Heart right ventricle (tissue), 16 donors: ENCODE measurements around the gene ATP6AP1. TPM values are rescaled to one million over a fixed set of nuclear protein-coding genes. Genes with fewer than 3 reads are reported as not detected.
"Not testable (repeated sequence)": the region's sequence is repeated elsewhere in the genome, so short reads cannot be mapped to it uniquely, and the experiment has no call there.

ENCODE experiments used
- ATAC-seq, 8 donors: fragments of 200-7000 bp; cut with Tn5 transposase; one replicate each; pipeline ENCODE4 v1.9.1; 2020; ENCODE audit warnings: mild to moderate bottlenecking in 8 of 8, moderate library complexity in 8 of 8, moderate number of reproducible peaks in 1 of 8
- DNase-seq, 2 donors: peaks; one replicate each; pipeline ENCODE4 v3.0.0-alpha.2; 2020
- H3K27ac ChIP-seq, 10 donors: fragments of 200-600 bp; sonication (generic) in 2 of 10; one replicate each; pipeline versions ENCODE4 v1.5.0 to v1.8.0; 2020 to 2022; ENCODE audit warnings: mild to moderate bottlenecking in 3 of 10
- H3K27me3 ChIP-seq, 7 donors: fragments of 200-600 bp; one replicate each; pipeline ENCODE4 v1.8.0; 2021 to 2022; ENCODE audit warnings: mild to moderate bottlenecking in 2 of 7
- H3K36me3 ChIP-seq, 9 donors: fragments of 200-600 bp; sonication (generic) in 1 of 9; one replicate each; pipeline versions ENCODE4 v1.5.0 to v1.8.0; 2020 to 2022; ENCODE audit warnings: mild to moderate bottlenecking in 2 of 9
- H3K4me1 ChIP-seq, 9 donors: fragments of 200-600 bp; sonication (generic) in 1 of 9; one replicate each; pipeline versions ENCODE4 v1.5.0 to v1.8.0; 2020 to 2022; ENCODE audit warnings: mild to moderate bottlenecking in 4 of 9
- H3K4me3 ChIP-seq, 10 donors: fragments of 200-600 bp; sonication (generic) in 2 of 10; one replicate each; pipeline versions ENCODE4 v1.5.0 to v1.8.0; 2020 to 2022; ENCODE audit warnings: mild to moderate bottlenecking in 7 of 10, moderate library complexity in 2 of 10
- H3K9me3 ChIP-seq, 11 donors: fragments of 200-600 bp in 10 of 11; sonication (generic) in 2 of 11; one replicate each; pipeline versions ENCODE4 v1.5.0 to v1.8.0; 2013 to 2022; ENCODE audit warnings: mild to moderate bottlenecking in 2 of 11, control low read depth in 1 of 11, moderate library complexity in 1 of 11
- WGBS, 2 donors: extraction: QIAGEN DNeasy Blood & Tissue Kit; methylation state at CpG; one replicate each; pipeline ENCODE4 v1.1.7; 2013; ENCODE audit warnings: inconsistent platforms in 1 of 2; 5-methylcytosine and 5-hydroxymethylcytosine counted together
- intact Hi-C, 10 donors: fragments of 100-400 bp; cut with DNase I; formaldehyde crosslinking; loops; one replicate each; pipeline versions ENCODE4 v1.11.1 to v1.14.2; 2022
- polyA plus RNA-seq, 2 donors: library from polyadenylated mRNA; stranded (reverse); fragments of 200-250 nt; gene quantifications; one replicate each; pipeline ENCODE4 v1.2.3, GENCODE V29; 2013
- total RNA-seq, 10 donors: library from RNA; stranded (reverse); fragmentation: NEBNext Ultra II Directional in 3 of 10; extraction: Animal tissue kit (Norgen Biotek cat#: 25700) in 3 of 10; gene quantifications; one replicate each; pipeline versions ENCODE4 v1.2.1 to v1.2.4, GENCODE V29; 2021 to 2023
- TF ChIP-seq, protein P1 (sequence below), 9 donors: fragments of 200-600 bp; sonication (generic) in 2 of 9; IDR thresholded peaks; one replicate each; pipeline versions ENCODE4 v1.5.0 to v1.8.0; 2021 to 2022; ENCODE audit warnings: antibody characterized with exemption in 9 of 9, mild to moderate bottlenecking in 5 of 9, moderate library complexity in 1 of 9
- donor health status: Arrhythmogenic right ventricular cardiomyopathy.
- donor health status: ischemic (EF 13 %, LVEDD 7.1; RV severe dilation, severe dysfunction).
- donor health status: healthy with polysubstance abuse.
- donor health status: DM: no; HTN: yes; CAD: no.
- donor health status: DM: no; HTN: no; CAD: no.
- donor health status: ischemic (EF 25% LVEDD 6.9; RV normal size, moderate dysfunction).
- donor health status: ischemic (EF 25% LVEDD 5.7; RV mildly dilated, moderate dysfunction).
- donor health status: healthy.
- donor health status: DM: yes; HTN: yes; CAD: no.
- donor health status: Ischemic cardiomyopathy.
- donor health status: ischemic (EF 35%, LVEDD 5.7; RV mildly dilated, moderate dysfunction).
- donor health status: nonischemic (EF 11% LVEDD 7.7; RV severe dilation, severe dysfunction).
- donor health status: DM: yes; HTN: yes; CAD: no.
- donor health status: PGD.
- donor health status: ischemic (EF 29% LVEDD 5.4; RV normal size, mild dysfunction).
- donor health status: nonischemic (EF 23%, LVEDD 6.1; RV moderate dilation, normal function).

ATP6AP1 gene
- total and polyA plus RNA-seq, 12 donors: 26.0 to 113 (median 90.6) TPM

DNA sequence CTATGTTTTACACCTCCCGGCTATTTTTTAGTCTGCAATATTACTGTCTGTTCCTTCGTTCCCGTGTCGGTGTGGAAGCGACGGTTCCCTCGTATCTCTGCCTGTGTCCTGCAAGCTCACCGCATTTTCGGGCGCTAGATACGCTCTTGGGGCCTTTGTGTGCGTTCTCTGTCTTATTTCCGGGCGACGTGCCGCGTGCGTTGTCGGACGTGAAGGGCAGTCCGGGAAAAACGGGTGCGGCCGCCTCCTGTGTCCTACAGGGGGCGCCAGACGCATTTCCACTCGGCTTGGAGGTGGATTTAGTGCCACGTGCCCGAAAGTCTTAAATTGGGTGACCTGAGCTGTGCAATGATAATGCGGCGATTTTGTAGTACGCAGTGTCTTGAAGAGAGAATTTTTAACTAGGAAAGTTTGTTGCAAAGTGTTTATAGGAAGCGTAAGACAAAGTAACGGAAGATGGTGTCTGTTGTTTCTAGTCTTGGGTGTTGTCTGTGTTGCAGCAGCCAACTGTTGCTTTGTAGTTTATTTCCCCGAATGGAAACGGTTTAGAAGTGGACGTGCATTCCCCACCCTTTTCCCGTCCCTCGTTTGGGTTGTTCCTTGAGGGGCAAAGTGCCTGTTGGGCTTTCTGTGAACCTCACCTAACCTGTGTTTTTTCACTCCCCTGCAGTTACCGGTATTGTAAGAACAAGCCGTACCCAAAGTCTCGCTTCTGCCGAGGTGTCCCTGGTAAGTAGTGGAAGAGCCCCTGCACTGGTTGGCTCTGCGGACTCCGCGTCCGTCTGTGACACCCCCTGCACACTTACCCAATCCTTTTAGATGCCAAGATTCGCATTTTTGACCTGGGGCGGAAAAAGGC is 29.6 kb upstream of the ATP6AP1 start:
- Histone ChIP-seq H3K9me3 (peaks cover 0 to 10% (median 0%) of the 10 kb centered on the region in 11 donors), H3K27ac (peak overlapping the region; percentile 94 to 99 (median 98)), H3K27me3 (no peaks in the 10 kb centered on the region), H3K36me3 (peaks cover 0 to 35% (median 12%) of the 10 kb centered on the region in 9 donors), H3K4me3 (peak overlapping the region; percentile 66 to 97 (median 78)), H3K4me1 (peaks cover 0 to 23% (median 15%) of the 10 kb centered on the region in 9 donors)
- ATAC-seq: peak; percentile 38 to 84 (median 70)
- intact Hi-C loops: loop anchor here in 3 of 10 donors (5.0 to 10.0 kb wide), 3 partner anchors 116 to 1587 kb away; partner anchors contain the start of gene FAM3A (in 1 of the 3)
- TF ChIP-seq, protein P1, sequence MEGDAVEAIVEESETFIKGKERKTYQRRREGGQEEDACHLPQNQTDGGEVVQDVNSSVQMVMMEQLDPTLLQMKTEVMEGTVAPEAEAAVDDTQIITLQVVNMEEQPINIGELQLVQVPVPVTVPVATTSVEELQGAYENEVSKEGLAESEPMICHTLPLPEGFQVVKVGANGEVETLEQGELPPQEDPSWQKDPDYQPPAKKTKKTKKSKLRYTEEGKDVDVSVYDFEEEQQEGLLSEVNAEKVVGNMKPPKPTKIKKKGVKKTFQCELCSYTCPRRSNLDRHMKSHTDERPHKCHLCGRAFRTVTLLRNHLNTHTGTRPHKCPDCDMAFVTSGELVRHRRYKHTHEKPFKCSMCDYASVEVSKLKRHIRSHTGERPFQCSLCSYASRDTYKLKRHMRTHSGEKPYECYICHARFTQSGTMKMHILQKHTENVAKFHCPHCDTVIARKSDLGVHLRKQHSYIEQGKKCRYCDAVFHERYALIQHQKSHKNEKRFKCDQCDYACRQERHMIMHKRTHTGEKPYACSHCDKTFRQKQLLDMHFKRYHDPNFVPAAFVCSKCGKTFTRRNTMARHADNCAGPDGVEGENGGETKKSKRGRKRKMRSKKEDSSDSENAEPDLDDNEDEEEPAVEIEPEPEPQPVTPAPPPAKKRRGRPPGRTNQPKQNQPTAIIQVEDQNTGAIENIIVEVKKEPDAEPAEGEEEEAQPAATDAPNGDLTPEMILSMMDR (IDR thresholded peaks at IDR 0.05): peak; percentile 70 to 85 (median 82)
- 1 to 2% methylated on average over 43 to 49 of the region's 49 CpGs for WGBS, 2 donors
- DNase-seq: peak; percentile 87 to 89

DNA sequence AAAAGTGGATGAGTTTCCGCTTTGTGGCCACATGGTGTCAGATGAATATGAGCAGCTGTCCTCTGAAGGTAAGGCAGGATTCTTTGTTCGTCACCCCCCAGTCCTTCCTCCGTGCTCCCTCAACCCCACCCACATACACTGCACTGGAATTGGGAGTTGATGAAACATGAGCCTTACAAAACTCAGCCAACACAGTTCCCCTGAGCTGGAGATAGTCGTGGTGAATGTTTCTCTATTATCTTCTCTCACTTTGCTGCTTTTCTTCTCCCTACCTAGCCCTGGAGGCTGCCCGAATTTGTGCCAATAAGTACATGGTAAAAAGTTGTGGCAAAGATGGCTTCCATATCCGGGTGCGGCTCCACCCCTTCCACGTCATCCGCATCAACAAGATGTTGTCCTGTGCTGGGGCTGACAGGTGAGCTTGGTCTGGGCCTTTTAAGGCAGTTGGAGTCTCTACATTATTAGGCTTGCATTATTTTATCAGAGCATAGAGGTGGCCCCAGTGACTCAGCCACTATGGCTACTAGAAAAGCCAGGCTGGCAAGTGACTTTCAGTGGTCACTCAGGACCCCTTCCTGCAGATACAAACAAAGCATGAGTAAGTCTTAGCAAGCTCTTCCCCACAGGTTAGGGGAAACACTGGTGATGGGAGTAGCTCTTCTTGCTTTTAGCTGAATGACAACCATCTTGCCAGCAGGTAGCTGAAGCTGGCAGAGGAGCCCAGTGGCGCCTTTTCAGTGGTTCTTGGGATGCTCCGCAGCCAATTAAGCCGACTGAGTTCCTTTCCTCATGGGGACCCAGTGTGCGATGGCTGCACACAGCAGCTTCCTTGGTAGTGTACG is 28.7 kb upstream of the ATP6AP1 start:
- 37 to 42% methylated on average over 14 of the region's 14 CpGs for WGBS, 2 donors
- H3K9me3 ChIP-seq: peaks cover 0 to 10% (median 0%) of the 10 kb centered on the region in 11 donors
- peak overlapping the region; percentile 66 to 97 (median 78) for H3K4me3 ChIP-seq
- ATAC-seq (no peak), DNase-seq (no peak)
- intact Hi-C loops: loop anchor here in 3 of 10 donors (5.0 to 10.0 kb wide), 3 partner anchors 115 to 1587 kb away; partner anchors contain the start of gene FAM3A (in 1 of the 3)
- TF ChIP-seq, protein P1 (IDR thresholded peaks at IDR 0.05): no peak
- no peaks in the 10 kb centered on the region for H3K27me3 ChIP-seq
- H3K4me1 ChIP-seq: peaks cover 0 to 23% (median 15%) of the 10 kb centered on the region in 9 donors
- peaks cover 0 to 35% (median 12%) of the 10 kb centered on the region in 9 donors for H3K36me3 ChIP-seq
- H3K27ac ChIP-seq: peak overlapping the region in 9 of 10 donors; percentile 94 to 99 (median 99)

DNA sequence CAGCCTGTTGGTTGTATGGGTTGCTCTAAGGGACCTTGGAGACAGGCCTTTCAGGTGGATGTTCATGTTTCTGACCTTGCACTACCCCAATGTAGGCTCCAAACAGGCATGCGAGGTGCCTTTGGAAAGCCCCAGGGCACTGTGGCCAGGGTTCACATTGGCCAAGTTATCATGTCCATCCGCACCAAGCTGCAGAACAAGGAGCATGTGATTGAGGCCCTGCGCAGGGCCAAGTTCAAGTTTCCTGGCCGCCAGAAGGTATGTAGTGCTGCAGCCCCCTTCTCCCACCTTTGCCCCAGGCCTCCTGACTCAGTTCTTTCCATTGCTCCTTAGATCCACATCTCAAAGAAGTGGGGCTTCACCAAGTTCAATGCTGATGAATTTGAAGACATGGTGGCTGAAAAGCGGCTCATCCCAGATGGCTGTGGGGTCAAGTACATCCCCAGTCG is 28.1 kb upstream of the ATP6AP1 start:
- not testable (repeated sequence) for ATAC-seq, DNase-seq

DNA sequence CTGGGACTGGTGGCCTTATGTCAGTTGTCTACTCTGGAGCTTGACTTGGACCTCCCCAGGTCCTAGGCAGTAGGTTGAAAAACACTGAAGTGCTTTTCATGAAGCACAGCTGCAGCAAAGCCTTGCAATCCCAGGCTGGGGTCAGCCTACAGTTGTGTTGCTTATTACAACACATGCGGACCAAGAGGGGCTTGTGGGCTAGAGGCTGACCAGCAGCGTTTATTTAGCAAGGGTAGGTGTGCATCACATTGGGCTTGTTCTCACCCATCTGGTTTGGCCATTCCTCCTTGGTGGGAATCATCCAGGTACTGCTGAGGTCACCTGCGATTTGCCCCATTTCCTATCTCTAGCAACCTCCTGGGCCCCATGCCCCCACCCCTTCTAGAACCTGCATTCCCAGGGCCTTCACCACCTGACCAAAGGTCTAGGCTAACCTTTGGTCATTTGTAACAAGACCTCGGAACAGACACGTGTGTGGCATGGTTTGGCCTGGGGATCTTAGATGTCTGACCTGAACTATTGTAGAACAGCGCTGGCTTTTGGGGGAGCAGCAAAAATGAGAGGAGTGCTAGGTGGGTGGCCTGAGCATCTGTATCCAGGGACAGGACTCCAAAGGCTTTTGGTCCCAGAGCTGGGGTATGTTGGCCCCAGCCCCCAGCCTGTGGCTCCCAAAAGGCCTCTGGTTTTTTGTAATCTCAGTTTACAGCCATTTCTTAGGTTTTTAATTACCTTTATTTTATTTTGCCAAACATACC is 27.3 kb upstream of the ATP6AP1 start:
- DNase-seq (no peak), ATAC-seq (no peak)
- Histone ChIP-seq H3K4me3 (no peak overlapping the region), H3K36me3 (peaks cover 0 to 35% (median 12%) of the 10 kb centered on the region in 9 donors), H3K9me3 (peaks cover 0 to 10% (median 0%) of the 10 kb centered on the region in 11 donors), H3K27ac (no peak overlapping the region), H3K4me1 (peaks cover 0 to 23% (median 15%) of the 10 kb centered on the region in 9 donors), H3K27me3 (no peaks in the 10 kb centered on the region)
- intact Hi-C loops: no loop called here
- TF ChIP-seq, protein P1 (IDR thresholded peaks at IDR 0.05): no peak
- WGBS, 2 donors: 60 to 64% methylated on average over 6 of the region's 6 CpGs

More for the DNA sequence above, 28.1 kb upstream of the ATP6AP1 start:
- peaks cover 0 to 35% (median 12%) of the 10 kb centered on the region in 9 donors for H3K36me3 ChIP-seq
- H3K9me3 ChIP-seq: peaks cover 0 to 10% (median 0%) of the 10 kb centered on the region in 11 donors
- peak overlapping the region in 5 of 10 donors; percentile 66 to 83 (median 73) for H3K4me3 ChIP-seq
- peak overlapping the region in 1 of 10 donors; percentile 99 for H3K27ac ChIP-seq
- peaks cover 0 to 23% (median 15%) of the 10 kb centered on the region in 9 donors for H3K4me1 ChIP-seq
- 66 to 76% methylated on average over 6 of the region's 6 CpGs for WGBS, 2 donors
- H3K27me3 ChIP-seq, intact Hi-C loops: not testable (repeated sequence)
